ENCODE data around the gene MRPL46.

Gene MRPL46

GRCh38 chr15:88467073-88467934 is at the start of gene MRPL46, which contains the start of gene MRPS11:
Gene MRPL46 (minus strand): TSS chr15:88467388. CDS start chr15:88467377, 11 bp downstream.
Gene MRPS11 (plus strand): TSS chr15:88467708. CDS start chr15:88467718, 10 bp downstream.
- DNase-seq, result peak; percentile 17 to 96 (median 88)

DNA sequence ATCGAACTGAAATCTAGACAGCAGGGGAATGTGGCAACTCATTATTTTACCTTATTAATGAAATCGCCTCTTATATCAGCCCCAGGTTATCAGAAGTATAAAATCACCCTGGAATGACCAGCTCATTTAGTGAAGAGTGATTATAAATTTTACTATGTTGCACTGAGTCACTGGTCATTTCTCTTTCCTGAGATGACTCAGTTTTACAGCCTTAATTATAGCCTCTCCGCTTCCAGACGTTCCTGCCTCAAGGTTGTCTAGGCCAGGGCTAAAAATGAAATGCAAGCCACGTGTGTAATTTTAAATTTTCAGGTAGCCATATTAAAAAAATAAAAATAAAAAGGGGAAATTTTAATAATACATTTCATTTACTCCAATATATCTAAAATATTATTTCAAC is 46.0 kb upstream of the MRPL46 start:
- no peak for DNase-seq

GRCh38 chr15:88512601-88513000 is 45.4 kb upstream of the MRPL46 start:
- DNase-seq, result no peak

DNA sequence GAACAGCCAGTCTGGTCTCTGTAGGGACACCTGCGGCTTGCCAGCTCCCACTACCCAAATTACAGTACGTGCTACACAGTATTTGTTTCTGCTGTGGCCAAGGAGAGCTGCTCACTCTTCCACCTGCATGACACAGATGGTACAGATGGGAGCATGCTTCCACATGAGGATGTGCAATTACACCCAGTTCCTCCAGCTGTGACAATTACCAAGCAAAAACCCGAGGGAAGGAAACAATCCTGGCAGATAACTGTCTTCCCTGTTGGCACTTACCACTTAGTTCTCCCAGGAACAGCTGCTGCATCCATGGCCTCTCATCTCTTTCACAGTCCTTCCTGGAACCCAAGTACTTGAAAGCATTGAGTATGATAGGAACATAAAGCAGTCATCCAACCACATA is 44.9 kb upstream of the MRPL46 start:
- no peak for DNase-seq

DNA sequence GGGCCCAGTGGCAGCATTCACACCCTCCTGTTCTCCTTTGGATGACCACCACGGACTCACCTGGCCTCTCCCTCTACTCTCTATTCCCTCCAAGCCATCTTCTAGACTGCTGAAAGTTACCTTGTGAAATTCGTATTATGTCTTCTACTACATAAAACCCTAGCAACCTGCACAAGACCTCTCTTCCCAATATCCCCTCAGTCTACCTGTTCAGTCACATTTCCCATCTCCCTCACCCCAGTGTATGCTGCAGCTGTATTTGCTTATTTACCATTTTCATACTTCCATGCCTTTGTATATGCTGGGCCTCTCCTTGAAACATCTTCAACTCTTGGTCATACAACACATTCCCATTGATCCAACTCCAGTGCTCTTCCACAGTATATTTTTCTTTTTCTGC is 44.0 kb upstream of the MRPL46 start:
- no peak for DNase-seq

GRCh38 chr15:88509964-88510363 is 42.8 kb upstream of the MRPL46 start:
- DNase-seq, result no peak

GRCh38 chr15:88509321-88509720 is 42.1 kb upstream of the MRPL46 start:
- DNase-seq, result no peak

- DNase-seq, result no peak
Observed at GRCh38 chr15:88506628-88507027, 39.4 kb upstream of the MRPL46 start.

- no peak for DNase-seq
Observed at GRCh38 chr15:88505721-88506120, 38.5 kb upstream of the MRPL46 start.

DNA sequence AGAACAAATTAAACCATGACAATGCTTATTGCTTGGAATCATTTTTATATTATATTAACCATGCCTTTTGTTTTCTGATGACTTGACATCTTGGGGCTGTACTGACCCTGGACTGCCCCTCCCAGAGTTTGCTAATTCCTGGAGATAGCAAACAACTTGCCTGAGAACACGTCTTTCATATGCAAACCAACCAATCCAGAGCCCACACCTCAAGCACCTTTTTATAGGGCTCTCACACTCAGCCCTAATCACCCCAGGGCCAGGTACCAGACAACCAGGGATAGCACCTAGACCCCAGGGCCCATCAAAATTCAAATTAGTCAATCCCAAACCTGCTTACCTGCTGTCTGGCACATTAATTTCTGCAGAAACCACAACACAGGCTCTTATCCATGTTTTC is 37.3 kb upstream of the MRPL46 start:
- DNase-seq, result no peak

GRCh38 chr15:88498996-88499395 is 31.8 kb upstream of the MRPL46 start:
- no peak for DNase-seq

GRCh38 chr15:88497109-88497765 is 30.0 kb upstream of the MRPL46 start:
- peak in 1 of 14 donors; percentile 67 for DNase-seq

DNA sequence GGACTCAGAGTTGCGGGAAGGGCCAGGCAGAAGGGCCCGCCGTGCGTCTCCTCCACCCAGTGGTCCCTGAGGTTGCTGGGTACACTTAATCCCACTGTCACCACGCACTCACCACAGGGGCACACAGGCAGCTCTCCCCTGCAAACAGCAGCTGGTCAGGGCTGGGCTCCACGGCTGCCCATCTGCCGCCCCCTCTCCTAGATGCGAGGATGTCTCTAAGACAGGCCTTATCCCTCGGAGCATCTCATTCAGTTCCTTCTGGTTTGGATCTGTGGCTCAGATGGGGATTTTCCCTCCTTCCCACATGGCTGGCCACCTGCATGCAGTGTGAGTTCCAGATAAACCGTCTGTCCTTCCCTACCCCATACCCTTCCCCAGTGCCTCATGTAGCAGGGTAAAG is 26.7 kb upstream of the MRPL46 start:
- DNase-seq, result no peak

- DNase-seq, result peak in 1 of 14 donors; percentile 42
Observed at GRCh38 chr15:88491158-88491557, 24.0 kb upstream of the MRPL46 start.

GRCh38 chr15:88490036-88490435 is 22.8 kb upstream of the MRPL46 start:
- DNase-seq, result no peak

DNA sequence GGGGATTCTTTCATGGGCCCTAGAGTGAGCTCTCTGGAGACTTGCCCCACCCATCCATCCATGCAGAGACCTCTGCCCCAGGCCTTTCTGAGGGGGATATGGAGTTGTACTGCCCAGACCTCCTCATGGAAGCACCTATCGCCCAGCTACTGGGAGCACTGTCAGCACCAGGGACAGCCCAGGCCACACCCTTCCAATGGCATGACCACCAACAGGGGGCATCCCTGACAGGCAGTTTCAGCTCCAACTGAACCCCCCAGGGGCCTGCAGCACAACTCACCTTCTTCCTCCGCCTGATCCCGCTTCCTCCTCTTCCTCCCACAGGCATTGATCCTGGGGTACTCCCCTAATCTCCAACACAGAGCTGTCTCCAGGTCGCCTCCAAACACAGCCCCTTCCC is 22.1 kb upstream of the MRPL46 start:
- DNase-seq, result no peak

DNA sequence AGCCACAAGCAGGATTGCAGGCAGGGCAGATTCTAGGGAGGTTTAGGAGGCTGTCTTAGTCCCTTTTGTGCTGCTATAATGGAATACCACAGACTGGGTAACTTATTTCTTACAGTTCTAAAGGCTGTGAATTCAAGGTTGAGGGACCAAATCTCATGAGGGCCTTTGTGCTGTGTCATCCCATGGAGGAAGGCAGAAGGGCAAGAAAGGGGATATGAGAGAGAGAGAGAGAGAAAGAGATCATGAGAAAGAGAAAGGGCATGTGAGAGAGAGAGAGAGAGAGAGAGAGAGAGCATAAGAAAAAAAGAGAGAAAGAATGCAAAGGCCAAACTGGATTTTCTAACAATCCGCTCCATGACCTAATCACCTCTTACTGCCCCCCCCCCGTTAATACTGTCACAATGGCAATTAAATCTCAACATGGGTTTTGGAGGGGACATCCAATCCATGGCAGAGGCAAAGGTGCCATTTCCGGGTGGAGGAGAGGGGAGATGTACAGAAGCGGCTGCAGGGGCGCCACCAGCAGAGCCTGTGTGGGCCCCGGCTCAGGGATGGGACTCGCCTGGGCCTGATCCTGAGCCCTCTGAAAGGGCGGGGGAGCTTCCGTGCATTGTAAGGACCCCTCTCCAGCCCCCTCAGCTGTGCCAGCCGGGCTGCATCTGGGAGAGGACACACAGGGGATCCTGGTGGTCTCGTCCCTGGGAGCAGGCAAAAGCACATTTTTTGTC is 20.8 kb upstream of the MRPL46 start:
- DNase-seq, result no peak

GRCh38 chr15:88487178-88487795 is 20.1 kb upstream of the MRPL46 start:
- no peak for DNase-seq

GRCh38 chr15:88484682-88485331 is 17.6 kb upstream of the MRPL46 start:
- DNase-seq, result peak in 4 of 14 donors; percentile 12 to 53 (median 22)

DNA sequence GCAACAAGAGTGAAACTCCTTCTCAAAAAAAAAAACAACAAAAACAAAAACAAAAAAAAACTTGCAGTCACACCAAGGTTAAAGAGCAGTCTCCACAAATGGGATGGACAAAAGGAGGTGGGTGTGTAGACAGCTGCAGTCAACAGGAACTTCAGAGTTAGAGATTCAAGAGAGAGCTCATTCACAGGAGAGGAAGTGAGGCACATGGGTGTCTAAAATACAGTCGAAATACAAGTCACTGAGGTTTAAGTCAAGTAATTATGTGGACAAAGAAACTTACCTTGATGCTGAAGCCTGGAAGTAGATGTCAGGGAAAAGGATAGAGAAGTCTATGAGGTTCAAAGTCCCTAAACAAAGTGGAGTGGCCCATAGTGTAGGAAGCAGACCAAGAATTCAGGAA is 15.1 kb upstream of the MRPL46 start:
- DNase-seq, result no peak

- DNase-seq, result peak in 1 of 14 donors; percentile 82
Observed at GRCh38 chr15:88480981-88481380, 13.8 kb upstream of the MRPL46 start.

- DNase-seq, result no peak
Observed at GRCh38 chr15:88479169-88479568, 12.0 kb upstream of the MRPL46 start.
